ENCODE measurements around the gene GLYATL3. TPM values are rescaled to one million over a fixed set of nuclear protein-coding genes. Genes with fewer than 3 reads are reported as not detected.
"Not testable (repeated sequence)": the region's sequence is repeated elsewhere in the genome, so short reads cannot be mapped to it uniquely, and the experiment has no call there.

Gene GLYATL3
- total and polyA plus RNA-seq, 11 donors: not detected

DNA sequence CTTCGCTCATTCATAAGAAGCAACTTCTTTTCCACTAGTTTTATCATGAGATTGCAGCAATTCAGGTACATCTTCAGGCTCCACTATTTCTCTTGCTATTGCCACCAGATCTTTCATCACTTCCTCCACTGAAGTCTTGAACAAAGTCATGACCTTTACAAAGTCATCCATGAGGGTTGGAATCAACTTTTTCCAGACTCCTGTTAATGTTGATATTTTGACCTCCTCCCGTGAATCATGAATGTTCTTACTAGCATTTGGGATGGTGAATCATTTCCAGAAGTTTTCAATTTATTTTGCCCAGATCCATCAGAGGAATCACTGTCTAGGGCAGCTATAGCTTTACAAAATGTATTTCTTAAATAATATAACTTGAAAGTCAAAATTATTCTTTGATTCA is 35.0 kb upstream of the GLYATL3 start:
- Histone ChIP-seq H3K27me3 (no peaks in the 10 kb centered on the region), H3K27ac (no peak overlapping the region), H3K4me3 (no peak overlapping the region), H3K4me1 (peaks cover 0 to 36% (median 24%) of the 10 kb centered on the region in 12 donors), H3K36me3 (peaks cover 0 to under 1% (median 0%) of the 10 kb centered on the region in 9 donors), H3K9me3 (no peaks in the 10 kb centered on the region)
- ATAC-seq (no peak), DNase-seq (no peak)
- intact Hi-C loops (cut with DNase I): no loop called here
- TF ChIP-seq, protein P1, sequence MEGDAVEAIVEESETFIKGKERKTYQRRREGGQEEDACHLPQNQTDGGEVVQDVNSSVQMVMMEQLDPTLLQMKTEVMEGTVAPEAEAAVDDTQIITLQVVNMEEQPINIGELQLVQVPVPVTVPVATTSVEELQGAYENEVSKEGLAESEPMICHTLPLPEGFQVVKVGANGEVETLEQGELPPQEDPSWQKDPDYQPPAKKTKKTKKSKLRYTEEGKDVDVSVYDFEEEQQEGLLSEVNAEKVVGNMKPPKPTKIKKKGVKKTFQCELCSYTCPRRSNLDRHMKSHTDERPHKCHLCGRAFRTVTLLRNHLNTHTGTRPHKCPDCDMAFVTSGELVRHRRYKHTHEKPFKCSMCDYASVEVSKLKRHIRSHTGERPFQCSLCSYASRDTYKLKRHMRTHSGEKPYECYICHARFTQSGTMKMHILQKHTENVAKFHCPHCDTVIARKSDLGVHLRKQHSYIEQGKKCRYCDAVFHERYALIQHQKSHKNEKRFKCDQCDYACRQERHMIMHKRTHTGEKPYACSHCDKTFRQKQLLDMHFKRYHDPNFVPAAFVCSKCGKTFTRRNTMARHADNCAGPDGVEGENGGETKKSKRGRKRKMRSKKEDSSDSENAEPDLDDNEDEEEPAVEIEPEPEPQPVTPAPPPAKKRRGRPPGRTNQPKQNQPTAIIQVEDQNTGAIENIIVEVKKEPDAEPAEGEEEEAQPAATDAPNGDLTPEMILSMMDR (IDR thresholded peaks at IDR 0.05): no peak
- no peak for TF ChIP-seq POLR2A (IDR thresholded peaks at IDR 0.05)
- 88 to 98% (median 95%) methylated on average over 2 of the region's 2 CpGs for WGBS, 4 donors

DNA sequence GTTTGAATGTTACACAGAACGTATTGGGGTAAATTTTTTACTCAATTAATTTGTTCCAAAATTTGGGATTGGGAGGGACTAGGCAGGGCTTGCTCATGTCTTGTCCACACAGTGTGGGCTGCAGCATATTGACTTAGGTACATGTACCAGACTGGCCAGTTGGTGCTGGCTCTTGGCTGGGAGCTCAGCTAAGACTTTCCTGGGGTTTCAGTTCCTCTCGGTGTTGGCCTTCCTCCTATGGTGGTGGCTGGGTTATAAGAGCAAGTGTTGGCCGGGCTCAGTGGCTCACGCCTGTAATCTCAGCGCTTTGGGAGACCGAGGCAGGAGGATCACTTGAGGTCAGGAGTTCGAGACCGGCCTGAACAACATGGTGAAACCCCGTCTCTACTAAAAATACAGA is 31.7 kb upstream of the GLYATL3 start:
- peaks cover 0 to 9% (median 7%) of the 10 kb centered on the region in 12 donors for H3K4me1 ChIP-seq
- no peak for TF ChIP-seq POLR2A (IDR thresholded peaks at IDR 0.05)
- TF ChIP-seq, protein P1 (IDR thresholded peaks at IDR 0.05): no peak
- DNase-seq (peak in 1 of 5 donors; percentile 39), ATAC-seq (no peak)
- no peaks in the 10 kb centered on the region for H3K27me3 ChIP-seq
- no peaks in the 10 kb centered on the region for H3K9me3 ChIP-seq
- 94 to 98% (median 95%) methylated on average over 9 of the region's 9 CpGs for WGBS, 4 donors
- intact Hi-C loops (cut with DNase I): no loop called here
- H3K27ac ChIP-seq: no peak overlapping the region
- H3K36me3 ChIP-seq: peaks cover 0 to 23% (median 7%) of the 10 kb centered on the region in 9 donors
- no peak overlapping the region for H3K4me3 ChIP-seq

DNA sequence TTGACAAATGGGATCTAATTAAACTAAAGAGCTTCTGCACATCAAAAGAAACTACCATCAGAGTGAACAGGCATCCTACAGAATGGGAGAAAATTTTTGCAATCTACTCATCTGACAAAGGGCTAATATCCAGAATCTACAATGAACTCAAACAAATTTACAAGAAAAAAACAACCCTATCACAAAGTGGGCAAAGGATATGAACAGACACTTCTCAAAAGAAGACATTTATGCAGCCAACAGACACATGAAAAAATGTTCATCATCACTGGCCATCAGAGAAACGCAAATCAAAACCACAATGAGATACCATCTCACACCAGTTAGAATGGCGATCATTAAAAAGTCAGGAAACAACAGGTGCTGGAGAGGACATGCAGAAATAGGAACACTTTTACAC is 23.2 kb upstream of the GLYATL3 start:
- peaks cover 0 to 31% (median 22%) of the 10 kb centered on the region in 9 donors for H3K36me3 ChIP-seq
- H3K4me3 ChIP-seq; H3K4me1 ChIP-seq; ATAC-seq; intact Hi-C loops (cut with DNase I); H3K27me3 ChIP-seq; H3K9me3 ChIP-seq; H3K27ac ChIP-seq; DNase-seq: not testable (repeated sequence)
- 73 to 98% (median 92%) methylated on average over 2 of the region's 2 CpGs for WGBS, 4 donors

DNA sequence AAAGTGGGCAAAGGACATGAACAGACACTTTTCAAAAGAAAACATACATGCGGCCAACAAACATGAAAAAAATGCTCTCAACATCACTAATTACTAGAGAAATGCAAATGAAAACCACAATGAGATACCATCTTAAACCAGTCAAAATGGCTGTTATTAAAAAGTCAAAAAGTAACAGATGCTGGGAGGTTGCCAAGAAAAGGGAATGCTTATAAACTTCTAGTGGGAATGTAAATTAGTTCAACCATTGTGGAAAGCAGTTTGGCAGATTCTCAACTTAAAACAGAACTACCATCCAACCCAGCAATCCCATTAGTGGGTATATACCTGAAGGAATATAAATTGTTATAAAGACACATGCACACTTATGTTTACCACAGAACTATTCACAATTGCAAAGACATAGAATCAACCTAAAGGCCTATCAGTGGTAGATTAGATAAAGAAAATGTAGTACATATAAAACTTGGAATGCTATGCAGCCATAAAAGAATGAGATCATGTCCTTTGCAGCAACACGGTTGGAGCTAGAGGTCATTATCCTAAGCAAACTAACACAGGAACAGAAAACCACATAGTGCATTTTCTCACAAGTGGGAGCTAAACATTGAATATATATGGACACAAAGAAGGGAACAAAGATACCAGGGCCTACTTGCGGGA is 20.3 kb upstream of the GLYATL3 start:
- Histone ChIP-seq H3K27me3 (no peaks in the 10 kb centered on the region), H3K36me3 (peaks cover 0 to 10% (median 3%) of the 10 kb centered on the region in 9 donors), H3K9me3 (no peaks in the 10 kb centered on the region), H3K27ac (no peak overlapping the region), H3K4me3 (no peak overlapping the region), H3K4me1 (no peaks in the 10 kb centered on the region)
- DNase-seq (no peak), ATAC-seq (no peak)
- 76 to 81% (median 79%) methylated on average over 3 of the region's 3 CpGs for WGBS, 4 donors
- TF ChIP-seq POLR2A (IDR thresholded peaks at IDR 0.05): no peak
- TF ChIP-seq, protein P1 (IDR thresholded peaks at IDR 0.05): no peak
- intact Hi-C loops (cut with DNase I): no loop called here

DNA sequence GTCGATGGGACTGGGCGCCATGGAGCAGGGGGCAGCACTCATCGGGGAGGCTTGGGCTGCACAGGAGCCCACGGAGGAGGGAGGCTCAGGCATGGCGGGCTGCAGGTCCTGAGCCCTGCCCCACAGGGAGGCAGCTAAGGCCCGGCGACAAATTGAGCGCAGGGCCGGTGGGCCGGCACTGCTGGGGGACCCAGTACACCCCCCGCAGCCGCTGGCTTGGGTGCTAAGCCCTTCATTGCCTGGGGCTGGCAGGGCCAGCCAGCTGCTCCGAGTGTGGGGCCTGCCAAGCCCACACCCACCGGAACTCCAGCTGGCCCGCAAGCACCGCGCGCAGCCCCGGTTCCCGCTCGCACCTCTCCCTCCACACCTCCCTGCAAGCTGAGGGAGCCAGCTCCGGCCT is 17.9 kb upstream of the GLYATL3 start:
- ATAC-seq; H3K36me3 ChIP-seq; H3K9me3 ChIP-seq; DNase-seq; H3K4me1 ChIP-seq; intact Hi-C loops (cut with DNase I); H3K27ac ChIP-seq; H3K27me3 ChIP-seq; H3K4me3 ChIP-seq: not testable (repeated sequence)
- 96 to 99% (median 98%) methylated on average over 17 to 22 of the region's 22 CpGs for WGBS, 4 donors

DNA sequence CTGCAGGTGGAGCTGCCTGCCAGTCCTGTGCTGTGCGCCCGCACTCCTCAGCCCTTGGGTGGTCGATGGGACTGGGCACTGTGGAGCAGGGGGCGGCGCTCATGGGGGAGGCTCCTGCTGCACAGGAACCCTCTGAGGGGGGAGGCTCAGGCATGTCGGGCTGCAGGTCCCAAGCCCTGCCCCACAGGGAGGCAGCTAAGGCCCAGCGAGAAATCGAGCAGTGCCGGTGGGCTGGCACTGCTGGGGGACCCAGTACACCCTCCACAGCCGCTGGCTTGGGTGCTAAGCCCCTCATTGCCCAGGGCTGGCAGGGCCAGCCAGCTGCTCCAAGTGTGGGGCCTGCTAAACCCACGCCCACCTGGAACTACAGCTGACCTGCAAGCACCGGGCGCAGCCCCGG is 16.3 kb upstream of the GLYATL3 start:
- intact Hi-C loops (cut with DNase I); ATAC-seq; H3K27ac ChIP-seq; DNase-seq; H3K4me1 ChIP-seq; H3K27me3 ChIP-seq; H3K4me3 ChIP-seq; H3K9me3 ChIP-seq: not testable (repeated sequence)
- H3K36me3 ChIP-seq: peaks cover 0 to 12% (median 6%) of the 10 kb centered on the region in 9 donors
- WGBS, 4 donors: 95 to 97% (median 96%) methylated on average over 7 to 14 of the region's 14 CpGs

Measured in heart left ventricle (tissue), 16 donors.